B cell (primary cell): ENCODE data around the gene SLC41A3.

Experiments
- CTCF ChIP-seq: fragments of 200-600 bp; IDR thresholded peaks from one replicate; pipeline ENCODE4 v1.8.0; 2022; ENCODE audit warnings: antibody characterized with exemption, mild to moderate bottlenecking
- EZH2 ChIP-seq: IDR thresholded peaks from 2 replicates; pipeline ENCODE4 v1.6.1; 2012; ENCODE audit warnings: borderline replicate concordance, low read depth, mild to moderate bottlenecking, moderate library complexity, low read length; ENCODE audit not compliant: insufficient read depth, poor library complexity, severe bottlenecking

- TF ChIP-seq CTCF = no peak
- no peak for TF ChIP-seq EZH2
Measured at GRCh38 chr3:125965505-125965904, 118.4 kb downstream of the SLC41A3 start.
